Kidney (tissue), 14 donors: Measurements from ENCODE around the gene INF2. TPM values are rescaled to one million over a fixed set of nuclear protein-coding genes. Genes with fewer than 3 reads are reported as not detected.
A peak's percentile ranks its signal among the peaks of the same experiment; 100 is the strongest.

Experiments
- DNase-seq, 5 donors: peaks; one replicate each; pipeline ENCODE4 v3.0.0-alpha.2; 2013 to 2020
- FAIRE-seq: peaks from 2 replicates; lab custom pipeline; 2012; peaks lifted over from hg19 to GRCh38; lab: Jason Lieb, UNC
- H3K27ac ChIP-seq, 2 donors: one replicate each; pipeline ENCODE4 v1.7.0; 2013; ENCODE audit warnings: low read depth in 2 of 2, low read length in 2 of 2, inconsistent platforms in 1 of 2
- H3K27me3 ChIP-seq: one replicate; pipeline ENCODE4 v1.7.1; 2013; ENCODE audit warnings: low read length, inconsistent platforms; ENCODE audit not compliant: control insufficient read depth, insufficient read depth
- H3K36me3 ChIP-seq, 3 donors: one replicate each; pipeline versions ENCODE4 v1.7.0 to v1.7.1; 2013; ENCODE audit warnings: low read length in 3 of 3, control low read depth in 1 of 3, inconsistent platforms in 1 of 3; ENCODE audit not compliant: insufficient read depth in 3 of 3, control insufficient read depth in 2 of 3
- H3K4me1 ChIP-seq, 3 donors: one replicate each; pipeline versions ENCODE4 v1.7.0 to v1.7.1; 2013; ENCODE audit warnings: low read length in 3 of 3, inconsistent platforms in 1 of 3, low read depth in 1 of 3; ENCODE audit not compliant: control insufficient read depth in 2 of 3, insufficient read depth in 2 of 3
- H3K4me3 ChIP-seq, 3 donors: one replicate each; pipeline versions ENCODE4 v1.7.0 to v1.8.1; 2013; ENCODE audit warnings: low read length in 3 of 3, control low read depth in 1 of 3, inconsistent platforms in 1 of 3
- H3K9ac ChIP-seq, 3 donors: one replicate each; pipeline versions ENCODE4 v1.7.0 to v1.7.1; 2013; ENCODE audit warnings: low read length in 3 of 3, control low read depth in 1 of 3, inconsistent platforms in 1 of 3
- H3K9me3 ChIP-seq, 3 donors: one replicate each; pipeline versions ENCODE4 v1.7.0 to v1.7.1; 2013; ENCODE audit warnings: low read length in 3 of 3, control low read depth in 1 of 3, inconsistent platforms in 1 of 3; ENCODE audit not compliant: control insufficient read depth in 2 of 3, insufficient read depth in 1 of 3
- intact Hi-C: fragments of 100-400 bp; cut with DNase I; formaldehyde crosslinking; loops from one replicate; pipeline ENCODE4 v1.11.1; 2022
- polyA plus RNA-seq: library from polyadenylated mRNA; stranded (reverse); fragments of 350-450 nt; fragmentation: Illumina TruSeq; extraction: RNeasy Lipid Tissue Mini Kit (QIAGEN cat#74804); gene quantifications from one replicate; pipeline ENCODE4 v1.2.3, GENCODE V29; 2014; ENCODE audit warnings: low read depth, low replicate concordance; ENCODE audit not compliant: insufficient read depth
- total RNA-seq: library from RNA; stranded (reverse); fragmentation: NEBNext Ultra II Directional; extraction: Animal tissue kit (Norgen Biotek cat#: 25700); gene quantifications from one replicate; pipeline ENCODE4 v1.2.1, GENCODE V29; 2021
- TF ChIP-seq, protein P1 (sequence below): IDR thresholded peaks from 3 replicates; pipeline ENCODE4 v1.5.1; 2012; ENCODE audit warnings: mild to moderate bottlenecking, moderate library complexity, borderline replicate concordance; ENCODE audit not compliant: insufficient read depth; ENCODE audit errors: extremely low read depth
- donor health status: control.
- donor health status: control.
- donor health status: control.
- donor health status: control.
- donor health status: control.
- donor health status: DM: yes; HTN: yes; CAD: no.
- donor health status: Normal renal cell carcinoma (clear cell type).

The INF2 gene
- total and polyA plus RNA-seq, 2 donors from 2014 or later, result 58.5 to 82.7 TPM

DNA sequence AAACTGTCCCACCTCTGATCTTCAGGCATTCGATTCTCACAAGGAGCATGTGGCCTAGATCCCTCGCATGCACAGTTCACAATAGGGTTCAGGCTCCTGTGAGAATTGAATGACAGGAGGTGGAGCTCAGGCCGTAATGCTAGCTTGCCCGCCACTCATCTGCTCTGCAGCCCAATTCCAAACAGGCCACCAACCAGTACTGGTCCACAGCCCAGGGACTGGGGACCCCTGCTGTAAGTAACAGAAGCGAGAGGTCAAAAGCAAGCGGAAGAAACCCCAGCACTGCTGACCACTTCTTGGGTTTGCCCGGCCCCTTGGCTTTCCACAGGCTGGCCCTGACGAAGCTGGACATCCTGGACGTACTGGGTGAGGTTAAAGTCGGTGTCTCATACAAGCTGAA is 55.1 kb downstream of the INF2 start:
- no peak overlapping the region for H3K4me3 ChIP-seq

DNA sequence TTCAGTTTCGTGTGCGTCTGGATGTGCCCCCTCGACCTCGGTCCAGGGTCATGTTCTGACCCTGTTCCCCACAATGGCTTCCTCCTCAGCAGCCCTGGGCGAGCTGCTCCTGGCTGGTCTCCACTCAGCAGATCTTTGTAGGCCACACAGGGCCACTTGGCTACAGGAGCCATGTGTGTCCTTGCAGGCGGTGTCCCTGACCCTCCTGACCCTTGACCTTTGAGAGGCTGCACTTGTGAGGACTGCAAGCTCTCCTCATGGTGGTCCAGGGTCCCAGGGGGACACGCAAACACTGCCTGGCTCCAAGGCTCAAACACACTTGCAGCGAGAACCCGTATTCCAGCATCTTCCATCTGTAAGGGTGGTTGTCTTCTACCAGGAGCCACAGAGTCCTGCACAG is 56.0 kb downstream of the INF2 start:
- no peak for FAIRE-seq
- intact Hi-C loops, result no loop called here
- H3K9ac ChIP-seq, result no peak overlapping the region
- TF ChIP-seq, protein P1, sequence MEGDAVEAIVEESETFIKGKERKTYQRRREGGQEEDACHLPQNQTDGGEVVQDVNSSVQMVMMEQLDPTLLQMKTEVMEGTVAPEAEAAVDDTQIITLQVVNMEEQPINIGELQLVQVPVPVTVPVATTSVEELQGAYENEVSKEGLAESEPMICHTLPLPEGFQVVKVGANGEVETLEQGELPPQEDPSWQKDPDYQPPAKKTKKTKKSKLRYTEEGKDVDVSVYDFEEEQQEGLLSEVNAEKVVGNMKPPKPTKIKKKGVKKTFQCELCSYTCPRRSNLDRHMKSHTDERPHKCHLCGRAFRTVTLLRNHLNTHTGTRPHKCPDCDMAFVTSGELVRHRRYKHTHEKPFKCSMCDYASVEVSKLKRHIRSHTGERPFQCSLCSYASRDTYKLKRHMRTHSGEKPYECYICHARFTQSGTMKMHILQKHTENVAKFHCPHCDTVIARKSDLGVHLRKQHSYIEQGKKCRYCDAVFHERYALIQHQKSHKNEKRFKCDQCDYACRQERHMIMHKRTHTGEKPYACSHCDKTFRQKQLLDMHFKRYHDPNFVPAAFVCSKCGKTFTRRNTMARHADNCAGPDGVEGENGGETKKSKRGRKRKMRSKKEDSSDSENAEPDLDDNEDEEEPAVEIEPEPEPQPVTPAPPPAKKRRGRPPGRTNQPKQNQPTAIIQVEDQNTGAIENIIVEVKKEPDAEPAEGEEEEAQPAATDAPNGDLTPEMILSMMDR, result no peak
- peak in 1 of 5 donors; percentile 63 for DNase-seq
- peaks cover 0 to 12% (median 6%) of the 10 kb centered on the region in 3 donors for H3K36me3 ChIP-seq
- no peak overlapping the region for H3K4me3 ChIP-seq
- H3K4me1 ChIP-seq, result peaks cover 3 to 17% (median 7%) of the 10 kb centered on the region in 3 donors
- H3K9me3 ChIP-seq, result no peaks in the 10 kb centered on the region
- no peak overlapping the region for H3K27ac ChIP-seq
- no peaks in the 10 kb centered on the region for H3K27me3 ChIP-seq

More for the DNA sequence above, 55.1 kb downstream of the INF2 start:
- DNase-seq (peak in 1 of 5 donors; percentile 20), FAIRE-seq (no peak)
- Histone ChIP-seq H3K9ac (no peak overlapping the region), H3K27ac (no peak overlapping the region), H3K4me1 (peaks cover 3 to 11% (median 4%) of the 10 kb centered on the region in 3 donors), H3K36me3 (peaks cover 4 to 12% (median 12%) of the 10 kb centered on the region in 3 donors), H3K27me3 (no peaks in the 10 kb centered on the region), H3K9me3 (no peaks in the 10 kb centered on the region)
- TF ChIP-seq, protein P1, result no peak
- intact Hi-C loops, result no loop called here

DNA sequence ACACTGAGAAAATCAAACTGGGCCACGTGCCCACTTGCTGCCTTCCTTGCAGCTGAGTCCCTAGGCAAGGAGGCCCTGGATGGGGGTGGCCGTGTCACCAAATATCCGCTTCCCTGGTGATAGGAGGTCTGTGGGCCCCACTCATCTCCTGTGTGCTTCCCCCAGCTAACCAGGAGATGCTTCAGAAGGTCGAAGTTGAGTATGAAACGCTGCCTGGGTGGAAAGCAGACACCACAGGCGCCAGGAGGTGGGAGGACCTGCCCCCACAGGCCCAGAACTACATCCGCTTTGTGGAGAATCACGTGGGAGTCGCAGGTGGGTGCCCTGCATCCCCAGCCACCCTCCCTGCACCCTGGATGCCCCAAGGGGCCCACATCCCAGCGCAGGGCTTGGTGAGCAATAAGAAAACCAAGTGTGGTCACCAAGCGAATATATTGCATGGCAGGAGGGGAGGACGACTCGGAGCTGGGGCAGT is 56.7 kb downstream of the INF2 start:
- no peak overlapping the region for H3K27ac ChIP-seq

More for the DNA sequence above, 56.7 kb downstream of the INF2 start:
- DNase-seq, result peak in 1 of 5 donors; percentile 54
- no peak overlapping the region for H3K9ac ChIP-seq
- H3K9me3 ChIP-seq, result no peaks in the 10 kb centered on the region
- intact Hi-C loops, result no loop called here
- H3K4me1 ChIP-seq, result peaks cover 3 to 17% (median 7%) of the 10 kb centered on the region in 3 donors
- peaks cover 0 to 12% (median 6%) of the 10 kb centered on the region in 3 donors for H3K36me3 ChIP-seq
- no peak for FAIRE-seq
- no peaks in the 10 kb centered on the region for H3K27me3 ChIP-seq
- TF ChIP-seq, protein P1, result no peak
- no peak overlapping the region for H3K4me3 ChIP-seq
